AG20443 (cell line): ENCODE measurements around the gene RYK.

Experiments used
- DNase-seq: peaks from one replicate; pipeline ENCODE4 v3.0.0; 2012; ENCODE audit warnings: low spot score, mixed read lengths

RYK gene

GRCh38 chr3:134148534-134148933 lies 102.1 kb downstream of the RYK start:
- no peak for DNase-seq

DNA sequence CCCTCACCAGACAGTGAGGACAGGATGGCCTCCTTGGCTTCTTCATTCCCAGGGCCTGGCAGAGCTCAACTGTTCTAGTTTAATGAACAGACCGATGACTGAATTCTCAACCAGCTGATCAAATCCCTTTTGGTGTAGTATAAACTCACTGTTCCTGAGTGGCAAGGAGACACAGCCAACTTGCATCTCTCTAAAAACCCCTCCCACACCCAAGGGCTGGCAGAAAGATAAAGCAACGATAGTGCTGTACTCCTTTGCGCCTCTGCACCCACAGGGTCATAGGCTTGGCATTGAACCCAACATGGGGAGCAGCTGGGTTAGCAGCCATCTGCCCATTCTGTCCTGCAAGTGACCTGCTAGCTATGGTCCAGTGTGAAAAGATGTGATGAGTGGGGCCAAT lies 103.2 kb downstream of the RYK start:
- DNase-seq, result no peak

- no peak for DNase-seq
Measured at GRCh38 chr3:134146666-134147065, 104.0 kb downstream of the RYK start.

DNA sequence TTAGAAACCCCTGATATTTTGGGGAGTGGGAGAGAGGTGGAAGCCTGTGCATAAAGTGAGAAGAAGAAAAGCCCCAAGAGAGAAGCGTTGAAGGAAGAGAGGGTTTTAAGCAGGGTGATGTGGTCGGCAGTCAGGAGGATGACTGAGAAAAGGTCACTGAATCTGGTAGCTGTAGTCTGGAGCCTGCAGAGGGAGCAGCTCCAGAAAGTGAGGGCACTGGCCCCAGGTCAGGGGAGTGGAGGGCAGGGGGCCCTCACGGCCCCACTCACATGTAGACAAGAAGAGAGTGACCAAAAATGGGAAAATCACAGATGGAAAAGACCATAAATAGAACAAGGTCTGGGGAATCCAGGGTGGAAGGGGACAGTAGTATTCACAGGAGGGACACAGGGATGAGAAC lies 105.5 kb downstream of the RYK start:
- no peak for DNase-seq

GRCh38 chr3:134144694-134145093 lies 106.0 kb downstream of the RYK start:
- DNase-seq, result no peak

- DNase-seq, result no peak
Measured at GRCh38 chr3:134143828-134144401, 106.7 kb downstream of the RYK start.

DNA sequence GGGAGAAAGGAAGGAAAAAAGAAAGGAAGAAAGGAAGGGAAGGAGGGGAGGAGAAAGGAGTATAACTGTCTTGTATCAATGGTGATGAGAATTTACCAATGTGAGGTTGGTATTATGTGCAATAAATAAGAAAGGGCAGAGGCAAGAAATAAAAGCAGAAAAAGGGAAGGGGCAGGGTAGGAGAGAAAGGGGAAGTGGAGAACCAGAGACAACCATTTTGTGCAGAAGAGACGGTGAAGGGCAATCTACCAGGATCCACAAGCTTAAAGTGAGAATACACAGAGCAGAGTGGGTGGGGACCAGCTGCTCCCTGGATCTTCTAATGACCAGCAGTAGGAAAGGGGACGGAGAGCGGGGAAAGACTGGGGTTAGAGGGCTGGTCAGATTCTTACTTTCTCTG lies 114.1 kb downstream of the RYK start:
- DNase-seq, result no peak

DNA sequence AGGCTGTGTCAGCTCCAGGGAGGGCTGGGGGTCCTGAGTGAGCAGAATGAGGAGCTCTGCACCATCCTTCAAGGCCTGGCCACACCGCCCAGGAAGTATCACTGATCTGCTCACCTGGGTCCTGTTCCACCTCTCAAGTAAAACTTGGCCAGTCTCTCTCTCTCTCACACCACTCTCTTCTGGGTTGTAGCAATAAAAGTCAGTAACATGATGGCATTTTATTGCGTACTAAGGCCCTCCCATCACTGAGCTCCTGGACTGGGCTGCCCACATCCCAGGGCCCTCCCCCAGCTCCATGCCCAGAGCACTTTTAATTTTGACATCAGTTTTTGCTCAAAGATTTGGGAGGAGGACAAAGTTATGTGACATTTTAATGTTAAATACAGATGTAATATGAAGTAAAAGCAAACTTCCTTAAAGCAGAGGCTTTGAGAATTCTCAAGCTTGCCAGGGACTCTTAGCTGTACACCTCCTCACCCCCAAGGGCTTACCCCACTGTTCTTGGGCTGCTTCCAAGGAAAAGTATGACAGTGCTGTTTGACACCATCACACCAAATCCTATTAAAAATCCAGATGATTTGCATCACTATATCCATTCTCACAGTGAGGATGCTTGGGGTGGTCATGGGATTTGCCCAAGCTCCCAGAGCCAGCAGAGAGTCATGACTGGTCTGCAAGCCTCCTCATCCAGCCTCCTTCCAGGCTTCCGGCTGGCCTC lies 115.8 kb downstream of the RYK start:
- DNase-seq, result no peak

GRCh38 chr3:134134240-134134639 lies 116.4 kb downstream of the RYK start:
- no peak for DNase-seq

GRCh38 chr3:134132961-134133360 lies 117.7 kb downstream of the RYK start:
- no peak for DNase-seq

DNA sequence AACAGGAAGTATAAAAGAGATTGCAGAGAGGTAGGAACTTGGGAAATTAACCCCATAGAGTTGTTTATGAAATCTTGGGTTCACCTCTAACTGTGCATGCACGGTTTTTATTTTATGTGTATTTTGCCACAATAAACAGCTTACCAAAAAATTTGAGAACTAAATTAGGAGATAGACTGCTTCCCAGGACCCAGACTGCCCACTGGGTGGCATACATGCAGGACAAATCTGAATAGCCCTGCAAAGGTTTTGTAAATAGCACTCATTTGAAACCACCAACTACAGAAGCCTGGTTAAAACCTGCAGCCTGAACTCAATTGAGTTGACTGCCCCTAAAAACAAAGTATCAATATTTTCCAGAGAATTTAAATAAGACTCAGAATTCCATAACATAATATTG lies 124.5 kb downstream of the RYK start:
- DNase-seq, result no peak

DNA sequence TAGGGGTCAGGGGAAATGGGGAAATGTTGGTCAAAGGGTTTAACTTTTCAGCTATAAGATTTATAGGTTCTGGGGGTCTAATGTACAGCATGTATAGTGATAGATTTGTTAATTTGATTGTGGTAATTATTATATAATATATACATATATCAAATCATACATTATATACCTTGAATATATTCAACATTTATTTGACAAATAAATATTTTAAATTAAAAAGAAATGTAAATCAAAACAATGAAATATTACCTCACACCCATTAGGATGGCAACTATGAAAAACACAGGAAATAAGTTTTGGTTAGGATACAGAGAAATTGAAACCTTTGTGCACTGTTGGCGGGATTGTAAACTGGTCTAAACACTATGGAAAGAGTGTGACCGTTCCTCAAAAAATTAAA lies 135.9 kb downstream of the RYK start:
- DNase-seq, result no peak

- no peak for DNase-seq
Measured at GRCh38 chr3:134111616-134112015, 139.0 kb downstream of the RYK start.

GRCh38 chr3:134110963-134111362 lies 139.7 kb downstream of the RYK start:
- no peak for DNase-seq
